HG03457 (cell line): ENCODE results near the gene RPL14.
"Not testable (repeated sequence)": the region's sequence is repeated elsewhere in the genome, so short reads cannot be mapped to it uniquely, and the experiment has no call there.

ENCODE experiments used
- ATAC-seq: cut with Tn5 transposase; IDR thresholded peaks from one replicate; pipeline ENCODE4 v1.9.1; 2021; ENCODE audit warnings: moderate number of reproducible peaks; ENCODE audit not compliant: unreplicated experiment

The RPL14 gene

GRCh38 chr3:40456940-40457823, at the start of gene RPL14:
RPL14 (plus strand) TSS chr3:40457339; CDS start chr3:40457472, 133 bp downstream.
- ATAC-seq, result peak; percentile 47

- no peak for ATAC-seq
Measured at GRCh38 chr3:40407611-40408010, 49.5 kb upstream of the RPL14 start.

GRCh38 chr3:40414270-40414669, 42.9 kb upstream of the RPL14 start:
- ATAC-seq, result no peak

GRCh38 chr3:40417845-40418543, 39.1 kb upstream of the RPL14 start:
- ATAC-seq, result no peak

- ATAC-seq, result no peak
Measured at GRCh38 chr3:40422861-40423260, 34.3 kb upstream of the RPL14 start.

DNA sequence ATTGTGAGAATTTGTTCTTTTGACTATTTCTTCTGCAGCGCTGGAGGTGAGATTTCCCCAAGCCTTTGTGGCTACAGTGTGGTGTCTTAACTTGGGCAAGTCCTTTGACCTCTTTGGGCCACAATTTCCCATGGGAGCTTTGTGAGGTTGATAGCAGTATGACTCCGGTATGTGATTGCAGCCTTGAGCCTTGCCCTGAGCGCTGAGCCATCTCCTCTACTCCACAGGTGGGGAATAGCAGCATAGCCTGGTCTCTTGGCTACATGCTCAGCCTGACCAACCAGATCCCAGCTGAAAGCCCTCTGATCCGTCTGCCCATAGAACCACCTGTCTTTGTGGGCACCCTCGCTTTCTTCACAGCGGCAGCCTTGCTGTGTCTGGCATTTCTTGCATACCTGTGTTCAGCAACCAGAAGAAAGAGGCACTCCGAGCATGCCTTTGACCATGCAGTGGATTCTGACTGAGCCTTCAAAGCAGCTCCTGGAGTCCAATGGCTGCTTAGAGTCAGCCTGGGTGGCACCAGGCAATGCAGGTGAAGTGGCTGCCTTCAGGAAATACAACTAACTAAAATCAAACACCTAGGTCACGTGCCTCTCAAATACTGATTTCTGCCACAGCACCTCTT, 30.0 kb upstream of the RPL14 start:
- ATAC-seq, result no peak

GRCh38 chr3:40432793-40433192, 24.3 kb upstream of the RPL14 start:
- ATAC-seq, result no peak

DNA sequence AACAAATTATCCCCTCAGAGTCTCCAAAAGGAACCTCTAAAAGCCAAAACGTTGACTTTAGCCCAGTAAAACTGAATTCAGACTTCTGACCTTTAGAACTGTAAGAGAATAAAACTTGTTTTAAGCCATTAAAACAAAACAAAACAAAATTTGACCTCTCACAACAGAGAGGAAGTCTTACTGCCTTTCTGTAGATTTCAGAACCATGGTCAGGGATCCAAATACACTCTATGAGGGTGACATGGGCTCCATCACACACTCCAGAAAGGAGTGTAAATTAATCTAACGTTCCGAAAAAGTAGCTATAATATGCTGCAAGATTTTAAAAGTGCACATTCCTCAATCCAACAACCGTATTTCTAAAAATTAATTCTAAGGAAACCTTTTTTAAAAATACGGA, 19.2 kb upstream of the RPL14 start:
- ATAC-seq, result no peak

DNA sequence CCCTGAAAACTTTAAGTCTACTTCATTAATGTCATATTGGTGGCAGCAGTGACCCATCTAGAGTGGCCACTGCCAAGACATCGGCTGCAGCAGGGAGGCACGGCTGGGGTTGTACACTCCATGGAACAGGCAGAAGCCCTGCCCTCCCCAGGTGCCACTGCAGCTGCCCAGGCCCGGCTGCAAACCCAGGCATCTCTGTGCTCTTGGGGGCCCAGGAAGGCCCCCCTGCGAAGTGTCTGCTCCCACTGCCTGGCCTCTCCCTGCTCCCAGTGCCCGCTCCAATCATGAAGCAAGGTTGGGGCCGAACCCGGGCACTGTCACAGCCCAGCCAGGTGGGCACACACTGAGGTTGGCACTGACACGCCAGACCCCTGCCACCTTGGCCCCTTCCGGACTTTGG, 12.1 kb upstream of the RPL14 start:
- ATAC-seq, result no peak

- ATAC-seq, result no peak
Measured at GRCh38 chr3:40445880-40446279, 11.3 kb upstream of the RPL14 start.

GRCh38 chr3:40450438-40450837, 6.7 kb upstream of the RPL14 start:
- no peak for ATAC-seq

- ATAC-seq, result no peak
Measured at GRCh38 chr3:40451551-40451950, 5.6 kb upstream of the RPL14 start.

- ATAC-seq, result no peak
Measured at GRCh38 chr3:40452057-40452456, 5.1 kb upstream of the RPL14 start.

- no peak for ATAC-seq
Measured at GRCh38 chr3:40452562-40452875, 4.6 kb upstream of the RPL14 start.

DNA sequence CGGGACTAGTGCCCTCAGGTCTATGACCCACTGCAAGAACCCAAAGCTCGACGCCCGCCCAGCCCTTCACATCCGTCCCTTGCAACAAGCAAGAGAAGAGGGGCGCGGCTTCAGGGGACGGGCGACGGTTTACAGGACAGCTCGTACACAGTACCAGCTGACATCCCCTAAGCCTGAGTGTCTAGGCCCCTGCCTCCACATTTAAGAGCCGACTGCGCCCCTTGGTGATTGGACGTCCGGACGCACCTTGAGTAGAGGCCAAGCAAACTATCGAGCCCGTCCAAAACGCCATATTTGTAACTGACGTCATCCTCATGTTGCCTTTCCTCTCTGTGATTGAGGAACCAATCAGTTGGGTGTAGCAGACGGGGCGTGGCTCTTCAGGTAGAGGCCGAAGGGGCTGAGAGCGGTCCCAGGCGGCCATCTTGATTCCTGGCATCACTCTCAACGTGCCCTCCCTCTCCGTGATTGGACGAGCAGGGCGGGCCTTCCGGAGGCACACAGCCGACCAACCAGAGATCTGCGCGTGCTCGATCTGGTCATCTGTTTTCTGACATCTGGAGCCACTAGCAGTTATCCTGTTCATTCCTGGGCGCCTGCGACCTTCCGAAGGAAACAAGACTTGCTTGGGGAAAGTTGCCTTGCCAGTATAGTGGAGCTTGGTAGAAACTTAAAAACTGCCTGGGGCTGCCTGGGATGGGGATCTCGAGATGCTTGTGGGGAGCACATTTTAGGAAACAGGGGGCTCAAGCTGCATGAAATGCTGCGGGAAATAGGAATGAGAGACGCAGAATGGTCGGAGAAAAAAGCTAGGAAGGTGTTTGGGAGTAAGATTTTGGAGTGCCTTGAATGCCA, 4.0 kb upstream of the RPL14 start:
- ATAC-seq, result peak; percentile 93

GRCh38 chr3:40453933-40454332, 3.2 kb upstream of the RPL14 start:
- no peak for ATAC-seq

DNA sequence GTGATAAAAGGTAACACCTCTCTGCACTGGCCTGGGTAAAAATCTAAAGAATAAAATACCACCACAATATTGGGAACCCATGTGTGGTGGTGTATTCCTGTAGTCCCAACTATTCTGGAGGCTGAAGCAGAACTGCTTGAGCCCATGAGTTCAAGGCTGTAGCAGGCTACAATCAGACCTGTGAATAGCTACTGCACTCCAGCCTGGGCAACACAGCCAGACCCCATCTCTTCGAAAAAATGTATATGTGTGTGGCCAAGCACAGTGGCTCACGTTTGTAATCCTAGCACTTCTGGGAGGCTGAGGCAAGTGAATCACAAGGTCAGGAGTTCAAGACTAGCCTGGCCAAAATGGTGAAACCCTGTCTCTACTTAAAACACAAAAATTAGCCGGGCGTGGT, 1.8 kb upstream of the RPL14 start:
- ATAC-seq, result no peak

DNA sequence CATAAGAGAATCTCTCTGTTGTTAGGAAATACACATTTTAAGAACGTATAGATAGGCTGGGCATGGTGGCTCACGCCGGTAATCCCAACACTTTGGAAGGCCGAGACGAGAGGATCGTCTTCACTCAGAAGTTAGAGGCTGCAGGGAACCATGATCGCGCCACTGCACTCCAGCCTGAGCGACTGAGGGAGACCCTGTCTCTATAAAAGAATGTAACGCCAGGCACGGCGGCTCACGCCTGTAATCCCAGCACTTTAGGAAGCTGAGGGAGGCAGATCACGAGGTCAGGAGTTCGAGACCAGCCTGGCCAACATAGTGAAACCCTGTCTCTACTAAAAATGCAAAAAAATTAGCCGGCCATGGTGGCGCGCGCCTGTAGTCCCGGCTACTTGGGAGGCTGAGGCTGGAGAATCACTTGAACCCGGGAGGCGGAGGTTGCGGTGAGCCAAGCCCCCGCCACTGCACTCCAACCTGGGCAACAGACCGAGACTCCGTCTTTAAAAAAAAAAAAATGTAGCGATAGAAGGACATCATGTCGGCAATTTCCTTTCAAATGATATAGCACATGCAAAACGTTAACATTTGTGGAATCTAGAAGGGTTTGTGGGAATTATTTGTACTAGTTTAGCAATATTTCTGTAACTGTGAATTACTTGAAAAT, 730 bp upstream of the RPL14 start:
- ATAC-seq, result no peak

- no peak for ATAC-seq
Measured at GRCh38 chr3:40458473-40458872, 1.3 kb downstream of the RPL14 start.

DNA sequence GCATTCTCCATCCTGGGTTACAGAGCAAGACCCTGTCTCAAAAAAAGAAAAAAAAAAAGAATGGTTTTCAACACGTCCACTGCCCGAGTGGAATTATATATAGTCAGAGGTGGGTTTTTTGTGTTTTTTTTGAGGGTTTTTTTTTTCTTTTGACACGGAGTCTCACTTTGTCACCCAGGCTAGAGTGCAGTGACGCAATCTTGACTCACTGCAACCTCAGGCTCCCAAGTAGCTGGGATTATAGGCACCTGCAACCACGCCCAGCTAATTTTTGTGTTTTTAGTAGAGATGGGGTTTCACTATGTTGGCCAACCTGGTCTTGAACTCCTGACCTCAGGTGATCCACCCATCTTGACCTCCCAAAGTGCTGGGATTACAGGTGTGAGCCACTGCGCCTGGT, 3.3 kb downstream of the RPL14 start:
- not testable (repeated sequence) for ATAC-seq

- ATAC-seq, result no peak
Measured at GRCh38 chr3:40461161-40461560, 4.0 kb downstream of the RPL14 start.
